GM10847 (cell line): ENCODE data around the gene SNX19.

Experiments used
- POLR2A ChIP-seq: IDR thresholded peaks from 2 replicates; pipeline ENCODE4 v1.6.1; 2011; ENCODE audit not compliant: insufficient read length; ENCODE audit errors: extremely low read depth

The SNX19 gene

GRCh38 chr11:130846606-130847005 lies 69.7 kb downstream of the SNX19 start:
- no peak for TF ChIP-seq POLR2A

- TF ChIP-seq POLR2A, result no peak
These were observed 74.3 kb downstream of the SNX19 start for GRCh38 chr11:130842001-130842400.

- TF ChIP-seq POLR2A, result no peak
These were observed 75.6 kb downstream of the SNX19 start for GRCh38 chr11:130840679-130841078.

- no peak for TF ChIP-seq POLR2A
These were observed 76.2 kb downstream of the SNX19 start for GRCh38 chr11:130839981-130840666.

GRCh38 chr11:130837194-130837593 lies 79.1 kb downstream of the SNX19 start:
- TF ChIP-seq POLR2A, result no peak

GRCh38 chr11:130834886-130835285 lies 81.4 kb downstream of the SNX19 start:
- TF ChIP-seq POLR2A, result no peak

- TF ChIP-seq POLR2A, result no peak
These were observed 83.5 kb downstream of the SNX19 start for GRCh38 chr11:130832566-130833425.

- TF ChIP-seq POLR2A, result no peak
These were observed 84.3 kb downstream of the SNX19 start for GRCh38 chr11:130831976-130832375.

- no peak for TF ChIP-seq POLR2A
These were observed 84.8 kb downstream of the SNX19 start for GRCh38 chr11:130831506-130831905.

- TF ChIP-seq POLR2A, result no peak
These were observed 85.7 kb downstream of the SNX19 start for GRCh38 chr11:130830566-130830965.

- no peak for TF ChIP-seq POLR2A
These were observed 86.3 kb downstream of the SNX19 start for GRCh38 chr11:130829920-130830511.

GRCh38 chr11:130828741-130829140 lies 87.5 kb downstream of the SNX19 start:
- TF ChIP-seq POLR2A, result no peak

GRCh38 chr11:130827451-130828377 lies 88.6 kb downstream of the SNX19 start:
- TF ChIP-seq POLR2A, result no peak

- TF ChIP-seq POLR2A, result no peak
These were observed 89.7 kb downstream of the SNX19 start for GRCh38 chr11:130826572-130826971.

- TF ChIP-seq POLR2A, result no peak
These were observed 90.3 kb downstream of the SNX19 start for GRCh38 chr11:130825983-130826382.
